CD4-positive, alpha-beta T cell treated with Interleukin-15 for 4 hours (primary cell): Measurements from ENCODE around the gene MRTFA.
"Not testable (repeated sequence)": the region's sequence is repeated elsewhere in the genome, so short reads cannot be mapped to it uniquely, and the experiment has no call there.

Experiments
- DNase-seq: peaks from one replicate; pipeline ENCODE4 v3.0.0-alpha.2; 2020; ENCODE audit warnings: low spot score

MRTFA gene

DNA sequence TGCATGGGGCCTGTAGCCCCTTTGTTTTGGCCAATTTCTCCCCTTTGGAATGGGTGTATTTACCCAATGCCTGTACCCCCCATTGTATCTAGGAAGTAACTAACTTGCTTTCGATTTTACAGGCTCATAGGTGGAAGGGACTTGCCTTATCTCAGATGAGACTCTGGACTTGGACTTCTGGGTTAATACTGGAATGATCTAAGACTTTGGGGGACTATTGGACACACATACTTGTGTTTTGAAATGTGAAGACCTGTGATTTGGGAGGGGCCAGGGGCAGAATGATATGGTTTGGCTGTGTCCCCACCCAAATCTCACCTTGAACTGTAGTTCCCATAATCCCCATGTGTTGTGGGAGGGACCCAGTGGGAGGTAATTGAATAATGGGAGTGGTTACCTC, 82.5 kb downstream of the MRTFA start:
- DNase-seq: not testable (repeated sequence)

- DNase-seq: no peak
These were observed 83.4 kb downstream of the MRTFA start for GRCh38 chr22:40553014-40553554.

GRCh38 chr22:40552070-40552469, 84.4 kb downstream of the MRTFA start:
- no peak for DNase-seq

- no peak for DNase-seq
These were observed 88.8 kb downstream of the MRTFA start for GRCh38 chr22:40547729-40548143.

DNA sequence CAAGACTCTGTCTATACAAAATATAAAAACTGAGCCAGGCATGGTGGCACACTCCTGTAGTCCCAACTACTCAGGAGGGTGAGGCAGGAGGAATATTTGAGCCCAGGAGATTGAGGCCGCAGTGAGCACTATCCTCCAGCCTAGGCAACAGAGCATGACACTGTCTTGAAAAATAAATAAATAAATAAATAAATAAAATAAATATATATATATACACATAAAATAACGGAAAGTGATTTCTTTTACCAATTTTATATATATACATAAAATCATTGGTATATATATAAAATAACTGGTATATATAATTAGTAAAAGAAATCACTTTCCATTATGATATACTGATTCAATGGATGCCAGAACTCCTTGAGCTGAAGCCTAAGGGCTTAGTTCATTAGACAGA, 91.8 kb downstream of the MRTFA start:
- DNase-seq: no peak

- no peak for DNase-seq
These were observed 93.5 kb downstream of the MRTFA start for GRCh38 chr22:40542821-40543540.

DNA sequence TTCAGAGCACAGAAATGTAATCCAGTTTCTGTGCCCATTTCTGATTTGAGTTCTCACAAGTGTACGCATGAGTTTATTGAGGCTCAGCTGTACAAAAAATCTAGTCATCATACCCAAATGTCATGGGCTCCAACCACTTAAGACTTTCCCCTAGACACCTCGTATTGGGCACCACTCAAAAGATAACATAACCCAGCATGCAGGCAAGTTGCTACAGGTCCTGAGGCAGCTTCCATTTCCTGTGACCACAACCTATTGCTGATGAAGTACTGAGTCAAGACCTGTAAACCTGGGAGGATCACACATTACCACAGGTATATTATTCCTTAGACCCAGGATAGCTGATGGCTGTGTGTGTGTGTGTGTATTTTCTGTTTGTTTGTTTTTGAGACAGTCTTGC, 95.2 kb downstream of the MRTFA start:
- DNase-seq: no peak

DNA sequence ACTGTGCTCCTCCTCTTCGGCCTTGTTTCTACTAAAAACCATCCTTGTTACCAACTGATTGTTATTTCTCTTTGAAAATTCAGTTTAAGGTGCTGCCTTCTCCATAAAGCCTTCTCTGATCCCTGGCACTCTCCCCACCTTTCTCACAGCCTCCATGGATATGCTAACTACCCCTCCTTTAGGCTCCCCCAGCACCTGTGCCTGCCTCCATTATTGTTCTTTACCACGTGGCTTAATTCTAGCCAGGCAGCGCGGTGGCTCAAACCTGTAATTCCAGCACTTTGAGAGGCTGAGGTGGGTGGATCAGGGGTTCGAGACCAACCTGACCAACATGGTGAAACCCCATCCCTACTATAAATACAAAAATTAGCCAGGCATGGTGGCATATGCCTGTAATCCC, 96.3 kb downstream of the MRTFA start:
- no peak for DNase-seq

DNA sequence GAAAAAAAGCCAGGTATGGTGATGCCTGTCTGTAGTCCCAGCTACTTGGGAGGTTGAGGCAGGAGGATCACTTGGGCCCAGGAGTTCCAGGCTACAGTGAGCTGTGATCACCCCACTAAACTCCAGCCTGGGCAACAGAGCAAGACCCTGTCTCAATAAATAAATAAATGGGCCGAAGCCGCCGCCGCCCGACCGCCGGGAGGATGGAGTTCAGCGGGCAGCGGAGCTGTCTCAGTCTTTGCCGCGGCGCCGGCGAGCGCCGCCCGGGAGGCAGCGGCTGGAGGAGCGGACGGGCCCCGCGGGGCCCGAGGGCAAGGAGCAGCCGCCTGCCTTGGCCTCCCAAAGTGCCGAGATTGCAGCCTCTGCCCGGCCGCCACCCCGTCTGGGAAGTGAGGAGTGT, 100.4 kb downstream of the MRTFA start:
- DNase-seq: not testable (repeated sequence)

GRCh38 chr22:40535642-40536041, 100.9 kb downstream of the MRTFA start:
- no peak for DNase-seq

GRCh38 chr22:40535189-40535512, 101.4 kb downstream of the MRTFA start:
- no peak for DNase-seq

DNA sequence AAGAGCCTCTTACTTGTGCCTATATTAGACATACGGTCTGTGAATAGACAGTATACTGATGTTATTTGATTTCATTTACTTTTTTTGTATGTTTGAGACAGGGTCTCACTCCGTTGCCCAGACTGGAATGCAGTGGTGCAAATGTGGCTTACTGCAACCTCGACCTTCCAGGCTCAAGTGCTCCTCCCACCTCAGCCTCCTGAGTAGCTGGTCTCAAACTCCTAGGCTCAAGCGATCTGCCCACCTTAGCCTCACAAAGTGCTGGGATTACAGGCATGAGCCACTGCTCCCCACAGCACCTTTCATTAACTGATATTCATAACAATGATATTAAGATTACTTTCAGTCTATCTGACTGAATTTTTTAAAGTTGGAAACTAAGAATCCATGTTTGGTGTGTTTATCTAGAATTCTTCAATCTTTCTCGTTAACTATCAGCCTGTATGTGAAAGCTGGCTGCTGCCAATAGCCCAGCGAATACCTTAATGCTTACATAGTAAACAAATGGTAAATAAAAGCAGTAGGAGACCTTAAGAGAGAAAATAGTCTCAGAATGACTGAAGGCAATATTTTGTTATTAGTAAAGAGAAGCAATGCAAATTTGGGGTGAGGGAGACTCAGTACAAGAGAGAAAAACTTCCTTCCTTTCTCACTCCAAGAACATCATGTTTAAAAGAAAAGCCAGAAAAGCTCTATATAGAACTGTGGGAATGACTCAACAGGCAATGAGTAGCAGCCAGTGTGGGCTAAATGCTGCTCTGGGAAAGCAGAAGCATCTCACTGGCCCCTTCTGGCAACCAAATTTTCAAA, 101.9 kb downstream of the MRTFA start:
- DNase-seq: peak; percentile 12

- DNase-seq: peak; percentile 82
These were observed 102.7 kb downstream of the MRTFA start for GRCh38 chr22:40533712-40534378.

GRCh38 chr22:40531951-40532900, 104.3 kb downstream of the MRTFA start:
- peak; percentile 16 for DNase-seq

GRCh38 chr22:40530391-40530790, 106.1 kb downstream of the MRTFA start:
- DNase-seq: not testable (repeated sequence)

GRCh38 chr22:40529821-40530220, 106.7 kb downstream of the MRTFA start:
- no peak for DNase-seq

DNA sequence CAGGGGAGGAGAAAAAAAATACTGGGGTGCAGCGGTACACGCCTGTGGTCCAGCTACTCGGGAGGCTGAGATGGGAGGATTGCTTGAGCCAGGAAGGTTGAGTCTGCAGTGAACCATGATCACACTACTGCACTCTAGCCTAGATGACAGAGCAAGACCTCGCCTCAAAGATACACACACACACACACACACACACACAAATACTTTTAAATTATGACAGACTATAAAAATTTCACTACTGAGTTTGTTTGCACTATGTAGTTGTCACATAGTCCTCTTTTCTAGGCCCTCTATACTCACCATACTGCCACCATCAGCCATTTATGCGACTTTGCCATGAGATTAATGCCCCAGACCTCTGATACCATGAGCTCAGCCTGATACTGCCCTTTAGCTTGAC, 109.6 kb downstream of the MRTFA start:
- DNase-seq: no peak

GRCh38 chr22:40525250-40525884, 111.2 kb downstream of the MRTFA start:
- peak; percentile 71 for DNase-seq

GRCh38 chr22:40524392-40525249, 111.9 kb downstream of the MRTFA start:
- DNase-seq: no peak

- DNase-seq: no peak
These were observed 114.4 kb downstream of the MRTFA start for GRCh38 chr22:40522141-40522540.
